Measurements from ENCODE around the gene HIRIP3.

DNA sequence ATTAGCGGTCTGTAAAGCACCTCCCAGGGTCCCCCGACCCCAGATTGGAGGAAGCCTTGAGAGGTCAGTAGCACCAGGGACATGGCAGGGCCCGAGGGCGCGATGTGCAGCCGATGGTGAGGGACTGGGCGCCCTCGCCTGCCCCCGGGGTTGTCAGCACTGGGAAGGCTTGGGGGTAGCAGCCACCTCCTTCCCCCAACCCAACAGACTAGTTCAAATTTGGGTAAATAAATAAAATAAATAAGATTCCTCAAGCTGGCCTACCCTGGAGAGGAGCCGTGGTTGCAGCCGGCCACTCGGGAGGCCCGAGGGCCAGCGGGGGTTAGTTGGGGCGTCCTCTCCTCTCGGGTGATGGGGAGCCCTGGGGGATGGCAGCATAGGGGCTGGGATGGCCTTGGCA lies 29.0 kb upstream of the HIRIP3 start:
- TF ChIP-seq, protein P1, sequence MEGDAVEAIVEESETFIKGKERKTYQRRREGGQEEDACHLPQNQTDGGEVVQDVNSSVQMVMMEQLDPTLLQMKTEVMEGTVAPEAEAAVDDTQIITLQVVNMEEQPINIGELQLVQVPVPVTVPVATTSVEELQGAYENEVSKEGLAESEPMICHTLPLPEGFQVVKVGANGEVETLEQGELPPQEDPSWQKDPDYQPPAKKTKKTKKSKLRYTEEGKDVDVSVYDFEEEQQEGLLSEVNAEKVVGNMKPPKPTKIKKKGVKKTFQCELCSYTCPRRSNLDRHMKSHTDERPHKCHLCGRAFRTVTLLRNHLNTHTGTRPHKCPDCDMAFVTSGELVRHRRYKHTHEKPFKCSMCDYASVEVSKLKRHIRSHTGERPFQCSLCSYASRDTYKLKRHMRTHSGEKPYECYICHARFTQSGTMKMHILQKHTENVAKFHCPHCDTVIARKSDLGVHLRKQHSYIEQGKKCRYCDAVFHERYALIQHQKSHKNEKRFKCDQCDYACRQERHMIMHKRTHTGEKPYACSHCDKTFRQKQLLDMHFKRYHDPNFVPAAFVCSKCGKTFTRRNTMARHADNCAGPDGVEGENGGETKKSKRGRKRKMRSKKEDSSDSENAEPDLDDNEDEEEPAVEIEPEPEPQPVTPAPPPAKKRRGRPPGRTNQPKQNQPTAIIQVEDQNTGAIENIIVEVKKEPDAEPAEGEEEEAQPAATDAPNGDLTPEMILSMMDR (IDR thresholded peaks at IDR 0.05): no peak
- TF ChIP-seq POLR2A (IDR thresholded peaks at IDR 0.05) (no peak), POLR2AphosphoS5 (IDR thresholded peaks at IDR 0.05) (no peak)

Data from breast epithelium (tissue), 3 donors.